GM12878 (cell line): ENCODE results near the gene RCCD1. TPM values are rescaled to one million over a fixed set of nuclear protein-coding genes. Genes with fewer than 3 reads are reported as not detected.
A peak's percentile ranks its signal among the peaks of the same experiment; 100 is the strongest.

Experiments used
- CHD1 ChIP-seq: IDR thresholded peaks from 2 replicates; pipeline ENCODE4 v1.6.1; 2012; ENCODE audit warnings: low read depth, low read length, improper control_type of control experiment
- CHD2 ChIP-seq: IDR thresholded peaks from 2 replicates; pipeline ENCODE4 v1.6.1; 2011; ENCODE audit warnings: low read depth, low read length, improper control_type of control experiment, borderline replicate concordance
- EGR1 ChIP-seq, 2 experiments: IDR thresholded peaks; 1 replicate in 1 of 2; 2 replicates in 1 of 2; pipeline ENCODE4 v1.6.1; 2011 to 2012; ENCODE audit warnings: low read depth in 2 of 2, low read length in 2 of 2, borderline replicate concordance in 1 of 2, mild to moderate bottlenecking in 1 of 2, moderate library complexity in 1 of 2
- EZH2 ChIP-seq: IDR thresholded peaks from 2 replicates; pipeline ENCODE4 v1.6.1; 2012; ENCODE audit warnings: low read depth, mild to moderate bottlenecking, control low read depth, inconsistent platforms, low read length, borderline replicate concordance; ENCODE audit not compliant: control insufficient read depth
- FOXK2 ChIP-seq: fragments of 450-650 bp; IDR thresholded peaks from 2 replicates; pipeline ENCODE4 v1.6.1; 2017; ENCODE audit warnings: mild to moderate bottlenecking, moderate library complexity
- IRF4 ChIP-seq: IDR thresholded peaks from 2 replicates; pipeline ENCODE4 v1.6.1; 2011; ENCODE audit warnings: low read depth, low read length
- KDM1A ChIP-seq: fragments of 200-600 bp; sonication (generic); IDR thresholded peaks from 2 replicates; pipeline ENCODE4 v1.6.1; 2016; ENCODE audit warnings: borderline replicate concordance
- NFYB ChIP-seq: IDR thresholded peaks from 2 replicates; pipeline ENCODE4 v1.6.1; 2011; ENCODE audit warnings: low read depth, mild to moderate bottlenecking, low read length, improper control_type of control experiment, moderate library complexity; ENCODE audit not compliant: insufficient read depth
- NR2C2 ChIP-seq: IDR thresholded peaks from 2 replicates; pipeline ENCODE4 v1.6.1; 2011; ENCODE audit warnings: borderline replicate concordance, low read depth; ENCODE audit not compliant: control insufficient read depth, insufficient read length
- NRF1 ChIP-seq: conservative IDR thresholded peaks from 2 replicates; pipeline ENCODE4 v1.6.1; 2011; ENCODE audit warnings: mild to moderate bottlenecking, low read depth, low read length, improper control_type of control experiment
- POLR2AphosphoS5 ChIP-seq: IDR thresholded peaks from 2 replicates; pipeline ENCODE4 v1.6.1; 2011; ENCODE audit warnings: mild to moderate bottlenecking, low read length, inconsistent platforms
- RB1 ChIP-seq: fragments of 450-650 bp; formaldehyde crosslinking; IDR thresholded peaks from 2 replicates; pipeline ENCODE4 v1.6.1; 2017; ENCODE audit warnings: mild to moderate bottlenecking, borderline replicate concordance
- SP1 ChIP-seq: IDR thresholded peaks from one replicate; pipeline ENCODE4 v1.6.1; 2011; ENCODE audit warnings: low read depth, low read length
- SREBF2 ChIP-seq: IDR thresholded peaks from 2 replicates; pipeline ENCODE4 v1.6.1; 2012; ENCODE audit warnings: mild to moderate bottlenecking, low read length
- SUZ12 ChIP-seq: fragments of 200-600 bp; sonication (generic); IDR thresholded peaks from one replicate; pipeline ENCODE4 v1.6.1; 2018; ENCODE audit warnings: antibody characterized with exemption, mild to moderate bottlenecking; ENCODE audit not compliant: unreplicated experiment
- TCF3 ChIP-seq: IDR thresholded peaks from 2 replicates; pipeline ENCODE4 v1.6.1; 2012; ENCODE audit warnings: low read depth, mild to moderate bottlenecking, low read length, borderline replicate concordance; ENCODE audit not compliant: insufficient read depth
- YBX1 ChIP-seq: fragments of 450-650 bp; IDR thresholded peaks from 2 replicates; pipeline ENCODE4 v1.6.1; 2016; ENCODE audit warnings: antibody characterized with exemption
- ZBTB33 ChIP-seq: fragments of 450-650 bp; IDR thresholded peaks from 2 replicates; pipeline ENCODE4 v1.6.1; 2017; ENCODE audit warnings: mild to moderate bottlenecking
- ZNF274 ChIP-seq: IDR thresholded peaks from one replicate; pipeline ENCODE4 v1.8.0; 2011; ENCODE audit not compliant: insufficient read length, insufficient read depth
- polyA plus RNA-seq, 11 experiments: library from polyadenylated mRNA; depleted of rRNA in 4 of 11; unstranded in 6 of 11; stranded (reverse) in 5 of 11; fragments of >200 nt; fragmentation: Nextera tagmentation in 4 of 11; fragmentation: Illumina TruSeq in 1 of 11; extraction: Ambion mirVana in 4 of 11; extraction: Trizol in 1 of 11; gene quantifications; 1 replicate in 1 of 11; 2 replicates in 10 of 11; pipeline versions ENCODE4 v1.2.1 to v1.2.3, GENCODE V29; 2011 to 2016; ENCODE audit warnings: inconsistent platforms in 2 of 11, missing spikeins in 2 of 11, low read depth in 1 of 11
- total RNA-seq, 4 experiments: library from RNA; depleted of rRNA in 3 of 4; stranded (reverse); fragments of >200 nt in 3 of 4; fragmentation: Illumina TruSeq in 1 of 4; extraction: Trizol in 1 of 4; gene quantifications; 2 replicates each; pipeline versions ENCODE4 v1.2.1 to v1.2.3, GENCODE V29; 2013 to 2021
- TF ChIP-seq, protein P1 (sequence below): fragments of 450-650 bp; IDR thresholded peaks from 2 replicates; pipeline ENCODE4 v1.6.1; 2016; ENCODE audit warnings: mild to moderate bottlenecking, moderate library complexity, borderline replicate concordance
- TF ChIP-seq, protein P2 (sequence below): IDR thresholded peaks from 2 replicates; pipeline ENCODE4 v1.6.1; 2011; ENCODE audit warnings: borderline replicate concordance, low read depth, mild to moderate bottlenecking, moderate library complexity, low read length; ENCODE audit not compliant: insufficient read depth, poor library complexity, severe bottlenecking
- TF ChIP-seq, protein P3 (sequence below): fragments of 450-650 bp; IDR thresholded peaks from 2 replicates; pipeline ENCODE4 v1.6.1; 2018; ENCODE audit warnings: borderline replicate concordance, mild to moderate bottlenecking; ENCODE audit not compliant: partially characterized antibody

Gene RCCD1
- total and polyA plus RNA-seq, 10 of the 15 experiments (the other 5 are each of a cell fraction or from before 2014, with no cell fraction given) = 5.2 to 30.4 (median 20.9) TPM

- TF ChIP-seq CHD2 = 0 out of 2 replicates have a peak, but pooled peaks have one; percentile 25
- TF ChIP-seq, protein P1, sequence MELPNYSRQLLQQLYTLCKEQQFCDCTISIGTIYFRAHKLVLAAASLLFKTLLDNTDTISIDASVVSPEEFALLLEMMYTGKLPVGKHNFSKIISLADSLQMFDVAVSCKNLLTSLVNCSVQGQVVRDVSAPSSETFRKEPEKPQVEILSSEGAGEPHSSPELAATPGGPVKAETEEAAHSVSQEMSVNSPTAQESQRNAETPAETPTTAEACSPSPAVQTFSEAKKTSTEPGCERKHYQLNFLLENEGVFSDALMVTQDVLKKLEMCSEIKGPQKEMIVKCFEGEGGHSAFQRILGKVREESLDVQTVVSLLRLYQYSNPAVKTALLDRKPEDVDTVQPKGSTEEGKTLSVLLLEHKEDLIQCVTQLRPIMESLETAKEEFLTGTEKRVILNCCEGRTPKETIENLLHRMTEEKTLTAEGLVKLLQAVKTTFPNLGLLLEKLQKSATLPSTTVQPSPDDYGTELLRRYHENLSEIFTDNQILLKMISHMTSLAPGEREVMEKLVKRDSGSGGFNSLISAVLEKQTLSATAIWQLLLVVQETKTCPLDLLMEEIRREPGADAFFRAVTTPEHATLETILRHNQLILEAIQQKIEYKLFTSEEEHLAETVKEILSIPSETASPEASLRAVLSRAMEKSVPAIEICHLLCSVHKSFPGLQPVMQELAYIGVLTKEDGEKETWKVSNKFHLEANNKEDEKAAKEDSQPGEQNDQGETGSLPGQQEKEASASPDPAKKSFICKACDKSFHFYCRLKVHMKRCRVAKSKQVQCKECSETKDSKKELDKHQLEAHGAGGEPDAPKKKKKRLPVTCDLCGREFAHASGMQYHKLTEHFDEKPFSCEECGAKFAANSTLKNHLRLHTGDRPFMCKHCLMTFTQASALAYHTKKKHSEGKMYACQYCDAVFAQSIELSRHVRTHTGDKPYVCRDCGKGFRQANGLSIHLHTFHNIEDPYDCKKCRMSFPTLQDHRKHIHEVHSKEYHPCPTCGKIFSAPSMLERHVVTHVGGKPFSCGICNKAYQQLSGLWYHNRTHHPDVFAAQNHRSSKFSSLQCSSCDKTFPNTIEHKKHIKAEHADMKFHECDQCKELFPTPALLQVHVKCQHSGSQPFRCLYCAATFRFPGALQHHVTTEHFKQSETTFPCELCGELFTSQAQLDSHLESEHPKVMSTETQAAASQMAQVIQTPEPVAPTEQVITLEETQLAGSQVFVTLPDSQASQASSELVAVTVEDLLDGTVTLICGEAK = no peak
- no peak for TF ChIP-seq ZNF274
- TF ChIP-seq FOXK2 = no peak
- no peak for TF ChIP-seq NFYB
- no peak for TF ChIP-seq POLR2AphosphoS5
- TF ChIP-seq IRF4 = peak; percentile 77
- no peak for TF ChIP-seq CHD1
- no peak for TF ChIP-seq NR2C2
- TF ChIP-seq EGR1 (IDR thresholded peaks at IDR 0.05; ENCODE audit: borderline replicate concordance in 1 of 2, low read depth in 2 of 2, low read length in 2 of 2) = no peak
- TF ChIP-seq SREBF2 = no peak
- TF ChIP-seq, protein P2, sequence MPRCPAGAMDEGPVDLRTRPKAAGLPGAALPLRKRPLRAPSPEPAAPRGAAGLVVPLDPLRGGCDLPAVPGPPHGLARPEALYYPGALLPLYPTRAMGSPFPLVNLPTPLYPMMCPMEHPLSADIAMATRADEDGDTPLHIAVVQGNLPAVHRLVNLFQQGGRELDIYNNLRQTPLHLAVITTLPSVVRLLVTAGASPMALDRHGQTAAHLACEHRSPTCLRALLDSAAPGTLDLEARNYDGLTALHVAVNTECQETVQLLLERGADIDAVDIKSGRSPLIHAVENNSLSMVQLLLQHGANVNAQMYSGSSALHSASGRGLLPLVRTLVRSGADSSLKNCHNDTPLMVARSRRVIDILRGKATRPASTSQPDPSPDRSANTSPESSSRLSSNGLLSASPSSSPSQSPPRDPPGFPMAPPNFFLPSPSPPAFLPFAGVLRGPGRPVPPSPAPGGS = no peak
- TF ChIP-seq TCF3 = no peak
- no peak for TF ChIP-seq ZBTB33
- TF ChIP-seq SUZ12 = no peak
- no peak for TF ChIP-seq YBX1
- TF ChIP-seq RB1 = no peak
- TF ChIP-seq EZH2 = no peak
- no peak for TF ChIP-seq KDM1A
- no peak for TF ChIP-seq NRF1
- TF ChIP-seq SP1 = no peak
- TF ChIP-seq, protein P3, sequence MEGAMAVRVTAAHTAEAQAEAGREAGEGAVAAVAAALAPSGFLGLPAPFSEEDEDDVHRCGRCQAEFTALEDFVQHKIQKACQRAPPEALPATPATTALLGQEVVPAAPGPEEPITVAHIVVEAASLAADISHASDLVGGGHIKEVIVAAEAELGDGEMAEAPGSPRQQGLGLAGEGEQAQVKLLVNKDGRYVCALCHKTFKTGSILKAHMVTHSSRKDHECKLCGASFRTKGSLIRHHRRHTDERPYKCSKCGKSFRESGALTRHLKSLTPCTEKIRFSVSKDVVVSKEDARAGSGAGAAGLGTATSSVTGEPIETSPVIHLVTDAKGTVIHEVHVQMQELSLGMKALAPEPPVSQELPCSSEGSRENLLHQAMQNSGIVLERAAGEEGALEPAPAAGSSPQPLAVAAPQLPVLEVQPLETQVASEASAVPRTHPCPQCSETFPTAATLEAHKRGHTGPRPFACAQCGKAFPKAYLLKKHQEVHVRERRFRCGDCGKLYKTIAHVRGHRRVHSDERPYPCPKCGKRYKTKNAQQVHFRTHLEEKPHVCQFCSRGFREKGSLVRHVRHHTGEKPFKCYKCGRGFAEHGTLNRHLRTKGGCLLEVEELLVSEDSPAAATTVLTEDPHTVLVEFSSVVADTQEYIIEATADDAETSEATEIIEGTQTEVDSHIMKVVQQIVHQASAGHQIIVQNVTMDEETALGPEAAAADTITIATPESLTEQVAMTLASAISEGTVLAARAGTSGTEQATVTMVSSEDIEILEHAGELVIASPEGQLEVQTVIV = no peak
These were observed 27.0 kb downstream of the RCCD1 start (continued) for GRCh38 chr15:90981681-90982080.
